HCT116 (cell line): ENCODE measurements around the gene GCNT4. TPM values are rescaled to one million over a fixed set of nuclear protein-coding genes. Genes with fewer than 3 reads are reported as not detected.

Experiments used
- ATAC-seq: fragments of 200-7000 bp; cut with Tn5 transposase; 2 replicates; pipeline ENCODE4 v1.9.1; 2020; ENCODE audit warnings: mild to moderate bottlenecking, moderate library complexity
- BruUV-seq: library from RNA; stranded (reverse); fragments of 400-500 nt; replicated peaks from 2 replicates; lab custom pipeline; 2021; lab: Mats Ljungman, UMichigan
- CTCF ChIA-PET: fragments of 300-600 bp; sonication (Branson Sonifier 250); formaldehyde crosslinking; loops from one replicate; lab custom pipeline; 2021; ENCODE audit warnings: antibody characterized with exemption; lab: Charles Lee
- POLR2A ChIA-PET: fragments of 300-600, 350-600 bp; sonication (Branson Sonifier 250); formaldehyde crosslinking; loops from one replicate; lab custom pipeline; 2021; ENCODE audit warnings: antibody characterized with exemption; lab: Charles Lee
- RAD21 ChIA-PET, 2 experiments: fragments of 300-600 bp; sonication (Branson Sonifier 250); formaldehyde crosslinking; loops; one replicate each; lab custom pipeline; 2023; ENCODE audit warnings: low total read pairs in 2 of 2; ENCODE audit not compliant: uncharacterized antibody in 2 of 2, unreplicated experiment in 2 of 2, low non-redundant PET in 1 of 2; lab: Charles Lee
- DNase-seq: peaks from one replicate; pipeline ENCODE4 v3.0.0-alpha.2; 2010; ENCODE audit warnings: low read depth, low spot score
- H2AFZ ChIP-seq: fragments of 200-600 bp; shearing (Covaris generic), sonication (generic); 2 replicates; pipeline ENCODE4 v1.6.1; 2017; ENCODE audit warnings: low read depth, mixed run types, mixed read lengths, antibody characterized with exemption, low read length; ENCODE audit not compliant: poor library complexity, severe bottlenecking
- H3K27ac ChIP-seq: 2 replicates; pipeline ENCODE4 v1.5.1; 2012; ENCODE audit warnings: low read depth, low read length
- H3K27me3 ChIP-seq: fragments of 200-600 bp; sonication (generic); 2 replicates; pipeline ENCODE4 v1.6.1; 2016; ENCODE audit warnings: mixed run types, low read length, mixed read lengths; ENCODE audit not compliant: insufficient read depth
- H3K36me3 ChIP-seq, 2 experiments: fragments of 200-500 bp in 1 of 2; fragments of 200-600 bp in 1 of 2; sonication (Bioruptor generic) in 1 of 2; sonication (generic) in 1 of 2; 2 replicates each; pipeline versions ENCODE4 v1.5.1 to v1.6.1; 2014 to 2016; ENCODE audit warnings: low read length in 2 of 2, inconsistent platforms in 1 of 2, mixed read lengths in 1 of 2, mixed run types in 1 of 2; ENCODE audit not compliant: insufficient read depth in 2 of 2, control insufficient read depth in 1 of 2
- H3K4me1 ChIP-seq, 2 experiments: fragments of 200-600 bp in 1 of 2; sonication (generic) in 1 of 2; 2 replicates each; pipeline versions ENCODE4 v1.5.1 to v1.6.1; 2012 to 2017; ENCODE audit warnings: low read length in 2 of 2, inconsistent platforms in 1 of 2, mild to moderate bottlenecking in 1 of 2, mixed read lengths in 1 of 2, mixed run types in 1 of 2, moderate library complexity in 1 of 2; ENCODE audit not compliant: insufficient read depth in 2 of 2, control insufficient read depth in 1 of 2
- H3K4me2 ChIP-seq: fragments of 200-600 bp; sonication (generic); 2 replicates; pipeline ENCODE4 v1.6.1; 2017; ENCODE audit warnings: mixed run types, low read length, mixed read lengths
- H3K4me3 ChIP-seq, 2 experiments: fragments of 200-600 bp in 1 of 2; sonication (generic) in 1 of 2; replicated peaks in 1 of 2; 2 replicates each; pipeline ENCODE4 v1.5.1; 2011 to 2016; ENCODE audit warnings: low read length in 2 of 2, control low read depth in 1 of 2, low read depth in 1 of 2, mild to moderate bottlenecking in 1 of 2, mixed read lengths in 1 of 2, mixed run types in 1 of 2
- H3K79me2 ChIP-seq: fragments of 200-600 bp; sonication (generic); 2 replicates; pipeline ENCODE4 v1.6.1; 2017; ENCODE audit warnings: mild to moderate bottlenecking, mixed run types, low read length, moderate library complexity, mixed read lengths; ENCODE audit not compliant: insufficient read depth
- H3K9ac ChIP-seq: fragments of 200-600 bp; sonication (generic); 2 replicates; pipeline ENCODE4 v1.6.1; 2016; ENCODE audit warnings: low read length, mixed read lengths
- H3K9me2 ChIP-seq: fragments of 200-600 bp; sonication (generic), shearing (Covaris generic); 2 replicates; pipeline ENCODE4 v1.6.1; 2017; ENCODE audit warnings: mixed run types, mild to moderate bottlenecking, moderate library complexity; ENCODE audit not compliant: insufficient read depth
- H3K9me3 ChIP-seq, 2 experiments: fragments of 200-500 bp in 1 of 2; fragments of 200-600 bp in 1 of 2; sonication (Bioruptor generic) in 1 of 2; sonication (generic) in 1 of 2; 2 replicates each; pipeline ENCODE4 v1.6.1; 2014 to 2017; ENCODE audit warnings: low read length in 2 of 2, mixed read lengths in 2 of 2, inconsistent platforms in 1 of 2, low read depth in 1 of 2, mild to moderate bottlenecking in 1 of 2, mixed run types in 1 of 2, moderate library complexity in 1 of 2; ENCODE audit not compliant: control insufficient read depth in 1 of 2, insufficient read depth in 1 of 2
- H4K20me1 ChIP-seq: fragments of 200-600 bp; sonication (generic), shearing (Covaris generic); 2 replicates; pipeline ENCODE4 v1.6.1; 2017; ENCODE audit warnings: mixed run types, mild to moderate bottlenecking, moderate library complexity; ENCODE audit not compliant: insufficient read depth
- ATF3 ChIP-seq: IDR thresholded peaks from 2 replicates; pipeline ENCODE4 v1.6.1; 2012
- CTCF ChIP-seq, 3 experiments: fragments of 200-600 bp in 1 of 3; sonication (generic) in 1 of 3; IDR thresholded peaks in 2 of 3; conservative IDR thresholded peaks in 1 of 3; 2 replicates each; pipeline ENCODE4 v1.5.1; 2012 to 2017; ENCODE audit warnings: low read depth in 2 of 3, low read length in 2 of 3, antibody characterized with exemption in 1 of 3, borderline replicate concordance in 1 of 3, control low read depth in 1 of 3, mild to moderate bottlenecking in 1 of 3, mixed read lengths in 1 of 3, mixed run types in 1 of 3, moderate library complexity in 1 of 3; ENCODE audit not compliant: insufficient read depth in 1 of 3
- ELF1 ChIP-seq: IDR thresholded peaks from 2 replicates; pipeline ENCODE4 v1.6.1; 2012; ENCODE audit warnings: low read depth, borderline replicate concordance
- EZH2 ChIP-seq: fragments of 200-600 bp; sonication (generic); IDR thresholded peaks from 2 replicates; pipeline ENCODE4 v1.6.1; 2017; ENCODE audit warnings: antibody characterized with exemption, mixed run types
- EZH2phosphoT487 ChIP-seq: fragments of 200-600 bp; IDR thresholded peaks from 2 replicates; pipeline ENCODE4 v1.6.1; 2018; ENCODE audit warnings: antibody characterized with exemption, borderline replicate concordance
- FOSL1 ChIP-seq: IDR thresholded peaks from 2 replicates; pipeline ENCODE4 v1.6.1; 2012; ENCODE audit warnings: low read depth
- JUND ChIP-seq: IDR thresholded peaks from 2 replicates; pipeline ENCODE4 v1.6.1; 2012
- MAX ChIP-seq: IDR thresholded peaks from 2 replicates; pipeline ENCODE4 v1.6.1; 2012
- POLR2AphosphoS5 ChIP-seq: IDR thresholded peaks from 2 replicates; pipeline ENCODE4 v1.6.1; 2011; ENCODE audit warnings: mild to moderate bottlenecking, low read depth, low read length, moderate library complexity
- RAD21 ChIP-seq: IDR thresholded peaks from 2 replicates; pipeline ENCODE4 v1.6.1; 2012; ENCODE audit warnings: low read depth, mild to moderate bottlenecking
- REST ChIP-seq: IDR thresholded peaks from 2 replicates; pipeline ENCODE4 v1.6.1; 2012; ENCODE audit warnings: low read depth
- SIN3A ChIP-seq: IDR thresholded peaks from 2 replicates; pipeline ENCODE4 v1.6.1; 2012; ENCODE audit warnings: low read depth
- SP1 ChIP-seq: IDR thresholded peaks from 2 replicates; pipeline ENCODE4 v1.6.1; 2012; ENCODE audit warnings: low read depth
- SRF ChIP-seq: IDR thresholded peaks from 2 replicates; pipeline ENCODE4 v1.6.1; 2012; ENCODE audit warnings: low read depth
- TCF7L2 ChIP-seq: IDR thresholded peaks from 2 replicates; pipeline ENCODE4 v1.7.0; 2011; ENCODE audit warnings: borderline replicate concordance, inconsistent platforms; ENCODE audit not compliant: insufficient read depth, insufficient read length; ENCODE audit errors: extremely low read depth
- YY1 ChIP-seq: IDR thresholded peaks from 2 replicates; pipeline ENCODE4 v1.6.1; 2011; ENCODE audit warnings: low read length, low read depth, moderate library complexity, mild to moderate bottlenecking; ENCODE audit not compliant: insufficient replicate concordance; ENCODE audit errors: extremely low read depth
- ZFX ChIP-seq: fragments of 450-650 bp; IDR thresholded peaks from 2 replicates; pipeline ENCODE4 v1.6.1; 2017
- ZNF274 ChIP-seq: fragments of 200-500 bp; sonication (Bioruptor generic); IDR thresholded peaks from 2 replicates; pipeline ENCODE4 v1.6.1; 2014; ENCODE audit warnings: mild to moderate bottlenecking, low read depth, low read length, inconsistent platforms
- intact Hi-C: fragments of 100-400 bp; cut with micrococcal nuclease; formaldehyde crosslinking; loops from 2 replicates; pipeline ENCODE4 v1.10.0; 2022
- total RNA-seq: library from RNA; stranded (reverse); gene quantifications from one replicate; pipeline ENCODE4 v1.2.1, GENCODE V29; 2021; ENCODE audit not compliant: unreplicated experiment

GCNT4 gene
- total RNA-seq, 1 experiment from 2014 or later, result 0.07 TPM

- intact Hi-C loops, result no loop called here
- BruUV-seq, result no TSS peak
- no peaks in the 10 kb centered on the region for H3K36me3 ChIP-seq
- TF ChIP-seq EZH2, result no peak
- no peak for TF ChIP-seq POLR2AphosphoS5
- no peak for TF ChIP-seq MAX
- no peak for TF ChIP-seq SP1
- TF ChIP-seq SRF, result no peak
- no peak for TF ChIP-seq TCF7L2
- TF ChIP-seq JUND, result no peak
- no peak for TF ChIP-seq YY1
- no peak for TF ChIP-seq EZH2phosphoT487
- no peak for TF ChIP-seq FOSL1
- no peak for TF ChIP-seq SIN3A
- no peak for TF ChIP-seq RAD21
- no peak for TF ChIP-seq ATF3
- TF ChIP-seq CTCF (IDR thresholded peaks at IDR 0.05 in 2 of 3, conservative IDR thresholded peaks at IDR 0.05 in 1 of 3; ENCODE audit: borderline replicate concordance in 1 of 3, insufficient read depth in 1 of 3, low read depth in 2 of 3, low read length in 2 of 3), result no peak
- TF ChIP-seq ZNF274, result no peak
- TF ChIP-seq REST, result no peak
- no peak for TF ChIP-seq ZFX
- TF ChIP-seq ELF1, result no peak
Observed at GRCh38 chr5:75006865-75007822, 45.2 kb downstream of the GCNT4 start.

More at GRCh38 chr5:75006865-75007822, 45.2 kb downstream of the GCNT4 start:
- Histone ChIP-seq H4K20me1 (no peaks in the 10 kb centered on the region), H3K79me2 (no peaks in the 10 kb centered on the region), H3K9me3 (peaks cover 3 to 22% of the 10 kb centered on the region in 2 experiments; a peak in 2 of 4 replicates), H2AFZ (no peak overlapping the region), H3K9ac (no peak overlapping the region), H3K9me2 (no peaks in the 10 kb centered on the region), H3K4me3 (no peak overlapping the region), H3K27ac (no peak overlapping the region), H3K4me2 (no peak overlapping the region), H3K27me3 (no peaks in the 10 kb centered on the region), H3K4me1 (no peaks in the 10 kb centered on the region)
- ATAC-seq (no peak), DNase-seq (no peak)
- ChIA-PET CTCF (no interaction called here), POLR2A (no interaction called here), RAD21 (no interaction called here)
